Stimulated activated CD4-positive, alpha-beta T cell treated with anti-CD3 and anti-CD28 coated beads, Interleukin-4, amount 100 ng/mL, for 4 hours (primary cell): Measurements from ENCODE around the gene EVI2B.
"Not testable (repeated sequence)": the region's sequence is repeated elsewhere in the genome, so short reads cannot be mapped to it uniquely, and the experiment has no call there.

ENCODE experiments used
- DNase-seq, 2 experiments: peaks; one replicate each; pipeline ENCODE4 v3.0.0-alpha.2; 2020

EVI2B gene

GRCh38 chr17:31269036-31269577 lies 44.7 kb downstream of the EVI2B start:
- DNase-seq: no peak

- no peak for DNase-seq
Observed at GRCh38 chr17:31266042-31266441, 47.8 kb downstream of the EVI2B start.

DNA sequence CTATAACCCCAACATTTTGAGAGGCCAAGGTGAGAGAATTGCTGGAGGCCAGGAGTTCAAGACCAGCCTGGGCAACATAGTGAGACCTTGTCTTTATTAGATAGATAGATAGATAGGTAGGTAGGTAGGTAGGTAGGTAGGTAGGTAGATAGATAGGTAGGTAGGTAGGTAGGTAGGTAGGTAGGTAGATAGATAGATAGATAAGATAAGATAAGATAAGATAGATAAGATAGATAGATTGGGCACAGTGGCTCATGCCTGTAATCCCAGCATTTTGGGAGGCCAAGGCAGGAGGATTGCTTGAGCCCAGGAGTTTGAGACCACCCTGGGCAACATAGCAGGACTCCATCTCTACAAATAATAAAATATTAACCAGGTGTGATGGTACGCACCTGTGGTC lies 50.9 kb downstream of the EVI2B start:
- not testable (repeated sequence) for DNase-seq

GRCh38 chr17:31261601-31262000 lies 52.3 kb downstream of the EVI2B start:
- no peak for DNase-seq

- DNase-seq: no peak
Observed at GRCh38 chr17:31260151-31260550, 53.7 kb downstream of the EVI2B start.

DNA sequence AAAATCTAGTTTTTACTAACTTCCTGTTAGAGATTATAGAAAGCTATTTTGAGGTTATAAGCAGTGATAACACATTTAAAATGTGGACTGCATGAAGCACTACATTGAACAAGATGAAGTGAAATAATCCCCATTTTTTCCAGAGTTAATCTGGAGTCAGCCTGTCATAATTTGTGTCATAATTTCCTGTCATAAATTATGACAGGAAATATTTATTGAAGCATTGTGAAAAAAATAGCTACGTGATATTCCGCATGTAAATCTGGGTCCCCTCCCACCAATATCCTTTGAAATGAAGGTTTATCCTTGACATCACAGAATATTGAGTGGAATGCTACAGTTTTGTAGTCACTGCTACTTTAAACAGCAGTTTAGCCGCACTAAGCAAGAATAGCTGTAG lies 56.9 kb downstream of the EVI2B start:
- no peak for DNase-seq

DNA sequence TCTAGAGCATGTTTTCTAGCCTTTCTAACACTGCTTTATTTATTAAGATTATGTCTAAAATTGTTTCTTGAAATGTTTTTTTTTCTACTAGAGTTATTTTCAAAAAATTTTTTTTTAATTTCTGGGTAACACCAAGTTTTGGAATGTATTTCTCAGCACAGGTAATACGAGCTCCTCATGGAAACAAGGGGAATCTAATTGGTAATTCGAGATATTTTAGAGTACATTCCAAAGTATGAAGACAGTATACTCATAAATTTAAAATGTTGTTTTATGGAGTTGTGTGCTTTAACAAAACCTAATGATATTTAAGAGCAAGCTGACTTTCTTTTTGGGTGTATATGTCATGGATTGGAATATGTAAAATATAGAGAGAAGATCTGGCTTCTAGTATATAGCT lies 59.2 kb downstream of the EVI2B start:
- no peak for DNase-seq
